Adrenal gland (tissue), 5 donors: ENCODE data around the gene SYT8.

ENCODE experiments used
- CTCF ChIP-seq, 6 experiments: fragments of 450-650 bp in 4 of 6; fragments of 200-600 bp in 2 of 6; sonication (generic) in 1 of 6; IDR thresholded peaks; 1 replicate in 5 of 6; 2 replicates in 1 of 6; pipeline versions ENCODE4 v1.5.1 to v1.8.0; 2016 to 2021; ENCODE audit warnings: antibody characterized with exemption in 6 of 6, mild to moderate bottlenecking in 2 of 6, moderate library complexity in 1 of 6
- POLR2A ChIP-seq, 2 donors: fragments of 450-650 bp; IDR thresholded peaks; one replicate each; pipeline ENCODE4 v1.6.1; 2017; ENCODE audit warnings: antibody characterized with exemption in 2 of 2, mild to moderate bottlenecking in 2 of 2, moderate library complexity in 1 of 2
- donor health status: DM: no; HTN: no; CAD: no.

GRCh38 chr11:1815311-1815710, 19.5 kb upstream of the SYT8 start:
- TF ChIP-seq CTCF (IDR thresholded peaks at IDR 0.05) (no peak), POLR2A (IDR thresholded peaks at IDR 0.05) (no peak)
